Measurements from ENCODE around the gene IQSEC1.

IQSEC1 gene

DNA sequence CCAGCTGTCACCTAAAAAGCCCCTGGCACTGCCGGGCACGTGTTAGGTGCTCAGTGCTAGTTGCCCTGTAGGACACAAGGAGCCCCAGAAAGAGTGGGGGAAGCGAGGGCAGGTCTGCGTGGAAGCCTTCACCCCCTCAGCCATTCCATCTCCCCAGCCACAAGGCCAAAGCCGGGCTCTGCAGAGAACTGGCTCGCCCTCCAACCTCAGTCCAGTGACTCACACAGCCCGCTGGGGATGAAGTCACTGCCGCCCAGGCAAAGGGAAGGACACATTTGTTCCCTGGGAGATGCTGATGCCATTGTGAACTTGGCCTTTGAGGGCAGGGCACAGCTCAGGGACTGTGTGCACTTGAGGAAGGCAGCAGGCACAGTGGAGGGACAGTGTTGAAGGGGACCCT lies 48.1 kb downstream of the IQSEC1 start:
- no peak for TF ChIP-seq MAX (IDR thresholded peaks at IDR 0.05; ENCODE audit: low read depth, low read length)
- TF ChIP-seq POLR2A (IDR thresholded peaks at IDR 0.05; ENCODE audit: extremely low read depth, insufficient read length), result no peak
- no peak for TF ChIP-seq CTCF (IDR thresholded peaks at IDR 0.05; ENCODE audit: low read depth, low read length)
- TF ChIP-seq MYC (IDR thresholded peaks at IDR 0.05; ENCODE audit: low read depth, low read length), result no peak
- peak; percentile 61 for DNase-seq (ENCODE audit: low read depth)
- H3K4me3 ChIP-seq (ENCODE audit: low read depth, low read length), result no peak overlapping the region

GRCh38 chr3:13024765-13025065 lies 48.5 kb downstream of the IQSEC1 start:
- H3K4me3 ChIP-seq (ENCODE audit: low read depth, low read length), result no peak overlapping the region
- no peak for DNase-seq (ENCODE audit: low read depth)
- TF ChIP-seq CTCF (IDR thresholded peaks at IDR 0.05; ENCODE audit: low read depth, low read length), result no peak
- no peak for TF ChIP-seq MAX (IDR thresholded peaks at IDR 0.05; ENCODE audit: low read depth, low read length)
- no peak for TF ChIP-seq POLR2A (IDR thresholded peaks at IDR 0.05; ENCODE audit: extremely low read depth, insufficient read length)
- TF ChIP-seq MYC (IDR thresholded peaks at IDR 0.05; ENCODE audit: low read depth, low read length), result no peak

DNA sequence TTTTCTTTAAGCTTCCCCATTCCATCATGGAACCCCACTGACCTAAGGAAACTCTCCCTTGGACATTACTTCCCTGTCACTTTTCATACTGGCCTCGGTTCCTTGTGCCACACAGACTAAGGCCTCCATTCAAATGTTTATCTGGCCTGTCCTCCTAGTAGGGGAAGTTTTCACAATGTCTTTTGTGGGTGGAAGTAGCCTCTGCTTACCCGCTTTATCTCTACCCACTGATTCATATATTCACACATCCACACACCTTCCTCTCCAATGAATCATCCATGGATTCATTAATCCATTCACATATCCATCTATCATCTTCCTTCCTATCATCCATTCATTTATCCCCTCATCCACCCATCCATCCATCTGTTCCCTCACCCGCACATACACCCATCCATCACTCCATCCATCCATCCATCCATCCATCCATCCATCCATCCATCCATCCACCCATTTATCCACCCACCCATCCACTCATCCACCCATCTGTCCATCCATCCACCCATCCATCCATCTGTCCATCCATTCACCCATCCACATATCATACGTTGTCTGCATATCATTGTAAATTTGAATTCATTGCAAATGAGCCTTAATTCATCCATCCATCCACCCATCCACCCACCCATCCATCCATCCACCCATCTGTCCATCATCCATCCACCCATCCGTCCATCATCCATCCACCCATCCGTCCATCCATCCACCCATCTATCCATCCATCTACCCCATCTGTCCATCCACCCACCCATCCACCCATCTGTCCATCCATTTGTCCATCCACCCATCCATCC lies 49.1 kb downstream of the IQSEC1 start:
- DNase-seq (ENCODE audit: low read depth), result no peak
- TF ChIP-seq CTCF (IDR thresholded peaks at IDR 0.05; ENCODE audit: low read depth, low read length) (no peak), MAX (IDR thresholded peaks at IDR 0.05; ENCODE audit: low read depth, low read length) (no peak), POLR2A (IDR thresholded peaks at IDR 0.05; ENCODE audit: extremely low read depth, insufficient read length) (no peak), MYC (IDR thresholded peaks at IDR 0.05; ENCODE audit: low read depth, low read length) (no peak)
- no peak overlapping the region for H3K4me3 ChIP-seq (ENCODE audit: low read depth, low read length)

DNA sequence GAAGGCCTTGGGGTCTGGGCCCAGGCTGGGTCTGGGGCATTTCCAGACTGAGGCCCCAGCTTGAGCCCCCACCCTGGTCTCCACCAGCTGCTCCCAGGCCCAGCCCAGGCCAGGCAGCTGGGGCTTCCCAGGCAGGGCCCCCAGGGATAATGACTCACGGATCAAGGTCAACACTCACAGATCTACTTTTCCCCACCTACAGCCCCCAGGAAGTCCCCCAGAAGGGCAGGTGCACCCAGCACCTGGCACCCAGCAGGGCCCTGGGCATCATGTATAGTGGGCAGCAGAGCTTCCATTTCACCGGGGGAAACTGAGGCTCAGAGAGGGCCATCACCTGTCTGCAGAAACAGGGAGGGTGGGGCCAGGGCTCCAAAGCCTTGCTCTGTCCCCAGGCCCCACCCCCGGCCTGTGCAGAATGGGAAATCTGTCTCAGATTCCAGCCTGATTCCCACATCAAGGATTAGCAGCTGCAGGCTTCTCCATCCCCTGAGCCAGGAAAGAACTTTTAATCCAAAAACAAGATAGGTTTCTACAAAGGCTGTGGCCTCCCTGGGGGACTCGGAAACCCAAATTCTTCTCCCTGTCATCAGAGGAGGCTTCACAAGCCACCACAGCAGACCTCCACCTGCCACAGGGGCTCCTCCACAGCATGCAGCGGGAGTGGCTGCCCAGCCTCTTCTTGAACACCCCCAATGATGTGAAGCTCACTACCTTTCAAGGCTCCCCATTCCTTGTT lies 49.8 kb downstream of the IQSEC1 start:
- H3K4me3 ChIP-seq (ENCODE audit: low read depth, low read length), result no peak overlapping the region
- DNase-seq (ENCODE audit: low read depth), result no peak
- no peak for TF ChIP-seq CTCF (IDR thresholded peaks at IDR 0.05; ENCODE audit: low read depth, low read length)
- no peak for TF ChIP-seq MYC (IDR thresholded peaks at IDR 0.05; ENCODE audit: low read depth, low read length)
- TF ChIP-seq POLR2A (IDR thresholded peaks at IDR 0.05; ENCODE audit: extremely low read depth, insufficient read length), result no peak
- no peak for TF ChIP-seq MAX (IDR thresholded peaks at IDR 0.05; ENCODE audit: low read depth, low read length)

GRCh38 chr3:13022348-13023234 lies 50.6 kb downstream of the IQSEC1 start:
- TF ChIP-seq MYC (IDR thresholded peaks at IDR 0.05; ENCODE audit: low read depth, low read length) (0 out of 2 replicates have a peak, but pooled peaks have one; percentile 16), MAX (IDR thresholded peaks at IDR 0.05; ENCODE audit: low read depth, low read length) (no peak)
- DNase-seq (ENCODE audit: low read depth), result peak; percentile 95
- H3K4me3 ChIP-seq (ENCODE audit: low read depth, low read length), result peak overlapping the region; percentile 49
